Activated naive CD8-positive, alpha-beta T cell treated with anti-CD3 and anti-CD28 coated beads, Interleukin-2, amount 50 U/mL, for 24 hours (primary cell): ENCODE data around the gene STK25.
"Not testable (repeated sequence)": the region's sequence is repeated elsewhere in the genome, so short reads cannot be mapped to it uniquely, and the experiment has no call there.

Experiments
- ATAC-seq: fragments of 150-1000 bp; cut with Tn5 transposase; one replicate; pipeline ENCODE4 v1.10.0; 2021
- DNase-seq: peaks from one replicate; pipeline ENCODE4 v3.0.0; 2021
- H3K27ac Mint-ChIP-seq: one replicate; pipeline ENCODE4 v1.8.0; 2021; ENCODE audit warnings: mild to moderate bottlenecking, mixed read lengths
- H3K27me3 Mint-ChIP-seq: one replicate; pipeline ENCODE4 v1.8.0; 2021; ENCODE audit warnings: mixed read lengths
- H3K36me3 Mint-ChIP-seq: one replicate; pipeline ENCODE4 v1.8.0; 2021; ENCODE audit warnings: low read depth, mixed read lengths
- H3K4me1 Mint-ChIP-seq: one replicate; pipeline ENCODE4 v1.8.0; 2021; ENCODE audit warnings: mixed read lengths
- H3K4me3 Mint-ChIP-seq: one replicate; pipeline ENCODE4 v1.8.0; 2021; ENCODE audit warnings: mild to moderate bottlenecking, moderate library complexity, mixed read lengths
- H3K9me3 Mint-ChIP-seq: one replicate; pipeline ENCODE4 v1.8.0; 2021; ENCODE audit warnings: mixed read lengths

The STK25 gene

GRCh38 chr2:241506793-241507429, 1.5 kb downstream of the STK25 start:
- DNase-seq (no peak), ATAC-seq (no peak)
- peaks cover 23% of the 10 kb centered on the region for H3K4me1 Mint-ChIP-seq
- no peaks in the 10 kb centered on the region for H3K36me3 Mint-ChIP-seq
- H3K27ac Mint-ChIP-seq: no peak overlapping the region
- H3K27me3 Mint-ChIP-seq: no peaks in the 10 kb centered on the region
- peak overlapping the region; percentile 82 for H3K4me3 Mint-ChIP-seq
- H3K9me3 Mint-ChIP-seq: peaks cover 3% of the 10 kb centered on the region

DNA sequence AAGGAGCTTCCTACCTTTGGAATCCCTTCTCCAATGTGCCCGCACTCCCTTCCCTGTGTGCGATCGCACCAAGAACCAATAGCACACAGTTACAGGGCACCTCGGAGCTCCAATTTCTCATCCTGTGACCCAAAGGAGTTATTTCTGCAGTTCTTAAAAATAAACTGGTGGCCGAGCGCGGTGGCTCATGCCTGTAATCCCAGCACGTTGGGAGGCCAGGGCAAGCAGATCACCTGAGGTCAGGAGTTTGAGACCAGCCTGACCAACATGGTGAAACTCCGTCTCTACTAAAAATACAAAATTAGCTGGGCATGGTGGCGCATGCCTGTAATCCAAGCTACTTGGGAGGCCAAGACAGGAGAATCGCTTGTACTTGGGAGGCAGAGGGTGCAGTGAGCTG, 2.1 kb downstream of the STK25 start:
- H3K27ac Mint-ChIP-seq, H3K9me3 Mint-ChIP-seq, ATAC-seq, H3K36me3 Mint-ChIP-seq, H3K27me3 Mint-ChIP-seq, DNase-seq: not testable (repeated sequence)
- Mint-ChIP-seq H3K4me1 (peaks cover 23% of the 10 kb centered on the region), H3K4me3 (peak overlapping the region; percentile 26)

DNA sequence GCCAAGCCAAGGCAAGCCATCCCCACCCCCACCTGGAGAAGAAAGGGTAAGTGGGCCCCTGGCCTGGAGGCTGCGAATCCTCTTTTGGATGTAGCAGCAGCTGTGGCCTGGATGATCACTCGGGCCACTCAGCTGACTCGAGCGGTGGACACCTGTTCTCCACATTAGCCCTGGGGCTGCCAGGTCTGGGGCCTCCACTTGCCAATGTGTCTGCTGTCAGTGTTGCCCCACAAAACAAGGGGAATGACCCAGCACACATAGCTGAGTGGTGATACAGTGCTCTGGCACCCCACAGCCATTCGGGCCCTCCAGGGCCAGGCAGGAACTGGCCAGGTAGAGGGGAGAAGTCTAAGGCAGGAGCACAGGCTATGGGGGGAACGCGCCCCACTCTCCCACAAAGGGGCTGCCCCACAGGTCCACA, 2.6 kb downstream of the STK25 start:
- ATAC-seq (no peak), DNase-seq (no peak)
- H3K4me3 Mint-ChIP-seq: no peak overlapping the region
- no peaks in the 10 kb centered on the region for H3K27me3 Mint-ChIP-seq
- H3K27ac Mint-ChIP-seq: no peak overlapping the region
- H3K9me3 Mint-ChIP-seq: peaks cover 3% of the 10 kb centered on the region
- H3K4me1 Mint-ChIP-seq: peaks cover 23% of the 10 kb centered on the region
- H3K36me3 Mint-ChIP-seq: no peaks in the 10 kb centered on the region

- no peak overlapping the region for H3K4me3 Mint-ChIP-seq
- no peaks in the 10 kb centered on the region for H3K27me3 Mint-ChIP-seq
- peaks cover 22% of the 10 kb centered on the region for H3K4me1 Mint-ChIP-seq
- H3K9me3 Mint-ChIP-seq: peaks cover 3% of the 10 kb centered on the region
- no peak overlapping the region for H3K27ac Mint-ChIP-seq
- no peak for DNase-seq
- no peaks in the 10 kb centered on the region for H3K36me3 Mint-ChIP-seq
- ATAC-seq: no peak
Measured at GRCh38 chr2:241505086-241505780, 3.2 kb downstream of the STK25 start.

- Mint-ChIP-seq H3K4me1 (peaks cover 13% of the 10 kb centered on the region), H3K4me3 (no peak overlapping the region), H3K27me3 (no peaks in the 10 kb centered on the region), H3K27ac (no peak overlapping the region), H3K36me3 (no peaks in the 10 kb centered on the region), H3K9me3 (no peaks in the 10 kb centered on the region)
- ATAC-seq (no peak), DNase-seq (no peak)
Measured at GRCh38 chr2:241503776-241504392, 4.5 kb downstream of the STK25 start.

DNA sequence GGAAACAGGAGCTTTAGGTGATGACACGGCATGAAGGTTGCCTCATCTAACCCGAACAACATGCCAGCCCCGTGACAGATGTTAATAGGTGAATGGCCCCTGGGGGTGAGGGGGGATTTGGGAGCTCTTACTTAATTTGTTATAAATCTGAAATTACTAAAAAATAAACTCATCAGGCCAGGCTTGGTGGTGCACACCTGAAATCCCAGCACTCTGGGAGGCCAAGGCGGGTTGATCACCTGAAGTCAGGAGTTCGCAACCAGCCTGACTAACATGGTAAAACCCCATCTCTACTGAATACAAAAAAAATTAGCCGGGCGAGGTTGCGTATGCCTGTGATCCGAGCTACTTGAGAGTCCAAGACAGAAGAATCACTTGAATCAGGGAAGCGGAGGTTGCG, 6.1 kb downstream of the STK25 start:
- Mint-ChIP-seq H3K27ac (no peak overlapping the region), H3K27me3 (no peaks in the 10 kb centered on the region), H3K36me3 (no peaks in the 10 kb centered on the region), H3K4me3 (no peak overlapping the region), H3K4me1 (peaks cover 11% of the 10 kb centered on the region), H3K9me3 (no peaks in the 10 kb centered on the region)
- no peak for ATAC-seq
- no peak for DNase-seq

GRCh38 chr2:241501551-241501950, 6.8 kb downstream of the STK25 start:
- DNase-seq (no peak), ATAC-seq (no peak)
- Mint-ChIP-seq H3K27me3 (no peaks in the 10 kb centered on the region), H3K4me3 (no peak overlapping the region), H3K4me1 (peaks cover 4% of the 10 kb centered on the region), H3K9me3 (no peaks in the 10 kb centered on the region), H3K27ac (no peak overlapping the region), H3K36me3 (peaks cover under 1% of the 10 kb centered on the region)

- Mint-ChIP-seq H3K9me3 (no peaks in the 10 kb centered on the region), H3K4me3 (no peak overlapping the region), H3K4me1 (peaks cover under 1% of the 10 kb centered on the region), H3K36me3 (peaks cover 5% of the 10 kb centered on the region), H3K27ac (no peak overlapping the region), H3K27me3 (no peaks in the 10 kb centered on the region)
- ATAC-seq (no peak), DNase-seq (no peak)
Measured at GRCh38 chr2:241501099-241501541, 7.3 kb downstream of the STK25 start.

GRCh38 chr2:241500431-241500975, 7.9 kb downstream of the STK25 start:
- Mint-ChIP-seq H3K27ac (no peak overlapping the region), H3K36me3 (peaks cover 5% of the 10 kb centered on the region), H3K27me3 (no peaks in the 10 kb centered on the region), H3K4me1 (no peaks in the 10 kb centered on the region), H3K9me3 (no peaks in the 10 kb centered on the region), H3K4me3 (no peak overlapping the region)
- no peak for DNase-seq
- ATAC-seq: no peak

- ATAC-seq (no peak), DNase-seq (no peak)
- no peak overlapping the region for H3K4me3 Mint-ChIP-seq
- H3K4me1 Mint-ChIP-seq: no peaks in the 10 kb centered on the region
- H3K36me3 Mint-ChIP-seq: peaks cover 5% of the 10 kb centered on the region
- no peaks in the 10 kb centered on the region for H3K9me3 Mint-ChIP-seq
- no peaks in the 10 kb centered on the region for H3K27me3 Mint-ChIP-seq
- H3K27ac Mint-ChIP-seq: no peak overlapping the region
Measured at GRCh38 chr2:241500016-241500415, 8.4 kb downstream of the STK25 start.

DNA sequence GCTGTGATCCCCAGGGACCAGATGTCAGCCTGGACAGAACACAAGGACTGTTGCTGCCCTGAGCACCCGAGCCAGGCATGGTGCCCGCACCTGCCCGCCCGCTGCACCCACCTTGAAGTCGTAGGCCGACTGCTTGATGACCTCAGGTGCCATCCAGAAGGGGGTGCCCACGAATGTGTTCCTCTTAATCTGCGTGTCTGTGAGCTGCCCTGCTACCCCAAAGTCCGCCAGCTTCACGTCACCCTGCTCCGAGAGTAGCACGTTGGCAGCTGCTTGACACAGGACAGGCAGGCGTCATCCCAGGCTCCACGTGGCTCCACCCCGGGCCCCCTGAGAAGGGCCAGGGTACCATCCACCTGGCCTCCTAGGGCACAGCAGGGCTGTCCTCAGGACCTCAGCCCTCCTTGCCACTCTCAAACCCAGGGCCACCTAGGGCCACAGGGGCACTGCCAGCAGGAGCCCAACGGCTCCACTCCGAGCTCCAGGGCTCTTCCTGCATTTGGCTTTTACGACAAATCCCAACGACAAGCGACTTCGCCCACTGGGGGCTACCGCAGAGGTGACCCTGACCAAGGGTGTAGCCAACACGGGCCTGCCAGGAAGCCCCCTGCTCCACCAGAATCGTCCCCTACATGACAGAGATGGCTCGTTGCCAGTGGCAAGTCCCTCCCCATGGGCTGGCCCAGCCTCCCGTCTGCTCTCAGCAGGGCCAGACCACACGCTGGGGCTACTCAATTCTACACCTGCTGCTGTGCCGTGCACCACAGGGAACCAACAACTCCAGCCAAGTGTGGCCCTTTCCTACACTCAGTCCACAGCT, 9.0 kb downstream of the STK25 start:
- no peaks in the 10 kb centered on the region for H3K4me1 Mint-ChIP-seq
- H3K9me3 Mint-ChIP-seq: no peaks in the 10 kb centered on the region
- ATAC-seq (no peak), DNase-seq (no peak)
- peaks cover 5% of the 10 kb centered on the region for H3K36me3 Mint-ChIP-seq
- no peak overlapping the region for H3K4me3 Mint-ChIP-seq
- H3K27me3 Mint-ChIP-seq: no peaks in the 10 kb centered on the region
- H3K27ac Mint-ChIP-seq: no peak overlapping the region

- Mint-ChIP-seq H3K9me3 (no peaks in the 10 kb centered on the region), H3K27me3 (no peaks in the 10 kb centered on the region), H3K4me1 (no peaks in the 10 kb centered on the region), H3K36me3 (peaks cover 5% of the 10 kb centered on the region), H3K4me3 (no peak overlapping the region), H3K27ac (no peak overlapping the region)
- DNase-seq (no peak), ATAC-seq (no peak)
Measured at GRCh38 chr2:241498115-241499070, 10.0 kb downstream of the STK25 start.

- H3K27ac Mint-ChIP-seq: no peak overlapping the region
- H3K27me3 Mint-ChIP-seq: no peaks in the 10 kb centered on the region
- peaks cover 5% of the 10 kb centered on the region for H3K36me3 Mint-ChIP-seq
- DNase-seq (no peak), ATAC-seq (no peak)
- no peak overlapping the region for H3K4me3 Mint-ChIP-seq
- H3K9me3 Mint-ChIP-seq: no peaks in the 10 kb centered on the region
- no peaks in the 10 kb centered on the region for H3K4me1 Mint-ChIP-seq
Measured at GRCh38 chr2:241496904-241497877, 11.2 kb downstream of the STK25 start.
